Activated CD4-positive, alpha-beta memory T cell treated with anti-CD3 and anti-CD28 coated beads for 36 hours (primary cell): Measurements from ENCODE around the gene IGF2. TPM values are rescaled to one million over a fixed set of nuclear protein-coding genes. Genes with fewer than 3 reads are reported as not detected.
"Not testable (repeated sequence)": the region's sequence is repeated elsewhere in the genome, so short reads cannot be mapped to it uniquely, and the experiment has no call there.

Experiments
- CTCF ChIA-PET: fragments of 350-600 bp; sonication (Branson Sonifier 250); formaldehyde crosslinking; loops from one replicate; lab custom pipeline; 2021; ENCODE audit warnings: antibody characterized with exemption, inconsistent platforms; lab: Charles Lee
- POLR2A ChIA-PET: fragments of 350-600 bp; sonication (Branson Sonifier 250); formaldehyde crosslinking; loops from one replicate; lab custom pipeline; 2021; ENCODE audit warnings: antibody characterized with exemption; lab: Charles Lee
- DNase-seq: peaks from one replicate; pipeline ENCODE4 v3.0.0-alpha.2; 2020
- H3K27ac Mint-ChIP-seq: one replicate; pipeline ENCODE4 v1.8.0; 2021; ENCODE audit warnings: mixed read lengths
- H3K27me3 Mint-ChIP-seq: one replicate; pipeline ENCODE4 v1.8.0; 2021; ENCODE audit warnings: mixed read lengths
- H3K36me3 Mint-ChIP-seq: one replicate; pipeline ENCODE4 v1.8.0; 2021; ENCODE audit warnings: mixed read lengths
- H3K4me1 Mint-ChIP-seq: one replicate; pipeline ENCODE4 v1.8.0; 2021; ENCODE audit warnings: low read depth, mixed read lengths
- H3K4me3 Mint-ChIP-seq: one replicate; pipeline ENCODE4 v1.8.0; 2021; ENCODE audit warnings: mild to moderate bottlenecking, mixed read lengths
- H3K9me3 Mint-ChIP-seq: one replicate; pipeline ENCODE4 v1.8.0; 2021; ENCODE audit warnings: mixed read lengths
- intact Hi-C: fragments of 100-400 bp; cut with micrococcal nuclease; formaldehyde crosslinking; loops from one replicate; pipeline ENCODE4 v1.15.1; 2023
- total RNA-seq, 2 experiments: library from RNA; stranded (reverse); gene quantifications; one replicate each; pipeline ENCODE4 v1.2.3, GENCODE V29; 2021

IGF2 gene
- total RNA-seq, 2 experiments from 2014 or later = 26.5 to 27.0 TPM

DNA sequence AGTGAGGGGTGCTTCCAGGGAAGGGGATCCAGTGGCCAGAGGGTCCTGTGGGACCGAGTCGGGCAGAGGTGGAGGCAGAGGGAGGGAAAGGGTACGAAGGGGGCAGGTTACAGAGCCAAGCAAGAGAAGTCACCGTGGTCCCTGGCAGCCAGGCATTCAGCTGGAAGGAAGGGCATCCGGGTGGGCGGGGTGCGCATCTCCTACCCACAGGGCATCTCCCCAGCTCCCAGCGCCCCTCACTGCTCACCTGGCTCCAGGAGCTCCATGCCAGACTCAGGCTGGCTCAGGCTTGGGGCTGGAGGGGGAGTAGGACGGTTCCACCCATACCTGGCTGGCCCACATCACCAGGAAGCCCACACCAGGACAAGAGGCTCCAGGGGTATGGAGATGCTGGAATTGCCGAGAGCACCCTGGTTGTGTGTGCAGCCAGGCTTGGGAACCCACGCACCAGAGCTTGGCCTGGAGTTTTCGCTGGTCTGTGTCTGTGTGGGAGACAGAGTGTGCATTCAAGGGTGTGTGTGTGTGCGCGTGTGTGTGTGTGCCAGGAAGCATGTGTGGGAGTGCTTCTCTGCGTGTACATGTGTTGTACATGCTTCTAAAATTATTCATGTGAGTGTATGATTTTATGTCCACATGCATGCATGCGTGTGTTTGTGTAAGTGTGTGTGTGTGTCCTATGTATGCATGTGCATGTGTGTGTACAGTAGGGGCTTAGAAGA, 39.0 kb upstream of the IGF2 start:
- DNase-seq, H3K4me3 Mint-ChIP-seq, H3K27me3 Mint-ChIP-seq, intact Hi-C loops, H3K36me3 Mint-ChIP-seq, H3K4me1 Mint-ChIP-seq, H3K27ac Mint-ChIP-seq, CTCF ChIA-PET, H3K9me3 Mint-ChIP-seq, POLR2A ChIA-PET: not testable (repeated sequence)

DNA sequence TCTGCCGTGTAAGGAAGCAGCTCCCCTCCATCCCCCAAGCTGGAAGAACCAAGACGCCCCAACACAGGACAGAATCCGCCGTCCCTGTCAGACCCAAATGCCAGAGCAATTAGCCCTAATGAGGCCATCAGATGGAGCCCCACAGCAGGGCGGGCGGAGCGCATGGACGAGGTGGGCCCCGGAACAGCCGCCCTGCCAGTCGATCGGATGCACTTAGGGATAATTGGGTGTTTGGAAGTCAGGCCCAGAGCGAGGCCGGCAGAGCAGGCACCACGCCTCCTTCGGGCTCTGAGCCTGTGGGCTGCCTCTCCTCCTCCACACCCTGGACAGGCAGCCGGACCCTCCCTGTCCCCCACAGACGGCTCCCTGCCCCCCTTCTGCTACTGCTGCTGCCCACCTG, 37.9 kb upstream of the IGF2 start:
- no peaks in the 10 kb centered on the region for H3K9me3 Mint-ChIP-seq
- ChIA-PET CTCF (no interaction called here), POLR2A (no interaction called here)
- no peaks in the 10 kb centered on the region for H3K36me3 Mint-ChIP-seq
- H3K27me3 Mint-ChIP-seq = no peaks in the 10 kb centered on the region
- no peak overlapping the region for H3K4me3 Mint-ChIP-seq
- no peak for DNase-seq
- H3K27ac Mint-ChIP-seq = no peak overlapping the region
- intact Hi-C loops = no loop called here
- no peaks in the 10 kb centered on the region for H3K4me1 Mint-ChIP-seq

DNA sequence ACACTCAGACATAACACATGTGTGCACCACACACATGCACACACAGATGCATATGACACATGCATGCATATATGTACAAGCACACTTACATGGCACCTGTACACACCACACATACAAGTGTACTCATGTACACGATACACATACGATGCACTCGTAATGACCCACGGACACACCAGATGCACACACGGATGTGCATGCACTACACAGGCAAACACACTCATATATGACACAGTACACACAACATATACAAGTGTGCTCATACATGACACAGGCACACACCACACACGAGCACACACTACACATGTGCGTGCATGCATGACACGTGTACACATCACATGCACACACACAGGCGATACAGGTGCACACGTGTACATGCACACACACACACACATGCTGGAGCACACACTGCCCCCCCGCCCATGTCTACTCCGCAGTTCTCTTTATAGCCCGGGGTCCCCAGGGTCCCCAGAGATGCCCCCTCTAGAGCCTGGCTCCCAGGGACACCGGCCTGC, 37.3 kb upstream of the IGF2 start:
- Mint-ChIP-seq H3K27ac (no peak overlapping the region), H3K4me3 (no peak overlapping the region), H3K27me3 (no peaks in the 10 kb centered on the region), H3K4me1 (no peaks in the 10 kb centered on the region), H3K9me3 (no peaks in the 10 kb centered on the region), H3K36me3 (no peaks in the 10 kb centered on the region)
- CTCF ChIA-PET = no interaction called here
- POLR2A ChIA-PET = no interaction called here
- no peak for DNase-seq
- intact Hi-C loops = no loop called here

DNA sequence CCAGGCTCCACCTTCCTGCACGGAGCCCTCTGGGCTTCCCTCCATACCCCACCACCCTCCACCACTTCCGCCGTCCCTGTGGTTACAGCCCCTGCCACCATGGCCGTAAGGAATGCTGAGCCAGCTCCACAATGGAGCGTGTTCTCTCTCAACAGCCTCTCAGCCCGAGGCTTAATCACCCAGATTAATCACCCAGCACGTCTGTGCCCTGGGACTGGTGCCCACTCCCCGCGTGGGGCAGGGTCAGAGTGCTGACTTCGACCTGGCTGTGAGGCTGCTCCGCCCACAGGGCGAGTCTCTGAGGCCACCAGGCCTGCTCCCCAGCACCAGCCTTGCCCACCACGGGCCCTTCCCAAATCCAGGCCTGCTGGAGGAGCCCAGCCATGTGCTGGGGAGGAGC, 36.5 kb upstream of the IGF2 start:
- POLR2A ChIA-PET = no interaction called here
- no peak overlapping the region for H3K27ac Mint-ChIP-seq
- no peaks in the 10 kb centered on the region for H3K9me3 Mint-ChIP-seq
- intact Hi-C loops = no loop called here
- no peak overlapping the region for H3K4me3 Mint-ChIP-seq
- DNase-seq = no peak
- CTCF ChIA-PET = no interaction called here
- H3K36me3 Mint-ChIP-seq = no peaks in the 10 kb centered on the region
- H3K4me1 Mint-ChIP-seq = no peaks in the 10 kb centered on the region
- no peaks in the 10 kb centered on the region for H3K27me3 Mint-ChIP-seq

DNA sequence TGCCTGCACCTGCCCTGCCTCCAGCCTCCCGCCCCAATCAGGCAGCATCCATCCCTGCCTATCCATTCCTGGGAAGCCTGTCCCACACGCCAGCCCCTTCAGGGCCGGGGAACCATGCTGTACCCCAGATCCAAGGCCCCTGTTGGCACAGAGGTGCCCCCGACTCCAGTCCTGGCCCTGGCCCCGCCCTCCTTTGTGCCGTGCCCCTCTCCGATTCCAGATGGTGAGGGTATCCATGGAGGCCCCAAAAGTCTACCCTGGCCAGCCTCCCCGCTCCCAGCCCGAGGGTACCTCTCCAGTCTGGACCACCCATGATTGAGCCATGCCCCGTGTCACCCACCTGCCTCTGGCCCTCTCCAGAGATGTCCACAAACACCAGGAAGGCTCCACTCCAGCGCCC, 35.2 kb upstream of the IGF2 start:
- no peaks in the 10 kb centered on the region for H3K27me3 Mint-ChIP-seq
- intact Hi-C loops = no loop called here
- no peaks in the 10 kb centered on the region for H3K4me1 Mint-ChIP-seq
- POLR2A ChIA-PET = no interaction called here
- no peaks in the 10 kb centered on the region for H3K36me3 Mint-ChIP-seq
- no peak overlapping the region for H3K4me3 Mint-ChIP-seq
- no peak overlapping the region for H3K27ac Mint-ChIP-seq
- CTCF ChIA-PET = interaction anchor here (0.5 to 0.6 kb wide), 2 partner anchors 249 to 537 kb away, joined by 3 read pairs; no protein-coding TSS in a partner anchor
- DNase-seq = no peak
- no peaks in the 10 kb centered on the region for H3K9me3 Mint-ChIP-seq

DNA sequence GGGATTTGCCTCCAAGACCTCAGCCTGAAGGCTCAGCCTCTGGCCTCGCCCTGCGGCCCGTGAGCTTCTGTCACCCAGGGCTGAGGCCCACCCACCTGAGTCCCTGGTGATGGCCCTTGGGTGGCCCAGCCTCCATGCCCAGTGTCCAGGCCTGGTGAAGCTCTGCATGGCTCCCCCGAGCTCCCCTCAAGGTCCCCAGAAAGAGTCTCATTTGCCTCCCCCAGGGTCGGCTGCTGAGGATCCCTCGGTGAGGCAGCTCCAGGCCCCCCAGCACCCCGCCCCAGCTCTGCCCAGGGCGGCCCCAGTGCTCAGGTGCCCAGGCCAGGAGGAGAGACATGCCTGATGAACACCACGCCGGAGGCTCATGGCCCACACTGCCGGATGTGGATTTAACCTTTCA, 34.6 kb upstream of the IGF2 start:
- no peaks in the 10 kb centered on the region for H3K9me3 Mint-ChIP-seq

DNA sequence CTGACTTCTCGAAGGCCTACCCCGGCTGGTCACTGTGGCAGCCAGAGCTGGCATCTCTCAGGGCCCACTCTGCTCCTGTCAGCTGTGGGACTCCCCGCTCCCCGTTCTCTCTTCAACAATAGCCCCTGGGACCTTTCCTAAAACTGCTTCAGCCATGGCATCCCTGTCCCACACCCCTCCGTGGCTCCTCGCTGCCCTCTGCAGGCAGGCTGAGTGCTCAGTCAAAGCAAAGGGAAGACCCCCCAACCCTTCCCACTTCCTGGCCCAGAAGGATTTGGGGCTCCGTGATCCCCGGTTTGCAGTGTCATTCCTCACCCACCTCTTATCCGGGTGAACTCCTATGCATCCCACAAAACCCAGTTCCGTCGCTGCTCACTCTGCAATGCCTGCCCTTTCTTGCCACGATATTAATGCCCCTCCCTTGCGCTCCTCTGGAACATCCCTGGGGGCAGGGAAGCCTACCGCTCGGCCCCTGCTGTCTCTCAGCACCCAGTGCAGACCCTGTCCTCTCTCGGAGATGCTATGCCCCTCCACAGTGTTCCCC, 34.0 kb upstream of the IGF2 start:
- DNase-seq = no peak
- CTCF ChIA-PET = no interaction called here

More for the DNA sequence above, 34.6 kb upstream of the IGF2 start:
- Mint-ChIP-seq H3K27ac (no peak overlapping the region), H3K4me3 (no peak overlapping the region), H3K36me3 (no peaks in the 10 kb centered on the region), H3K27me3 (no peaks in the 10 kb centered on the region), H3K4me1 (no peaks in the 10 kb centered on the region)
- DNase-seq = no peak
- ChIA-PET POLR2A (no interaction called here), CTCF (interaction anchor here (0.5 to 0.6 kb wide), 2 partner anchors 249 to 536 kb away, joined by 3 read pairs; no protein-coding TSS in a partner anchor)
- intact Hi-C loops = no loop called here

DNA sequence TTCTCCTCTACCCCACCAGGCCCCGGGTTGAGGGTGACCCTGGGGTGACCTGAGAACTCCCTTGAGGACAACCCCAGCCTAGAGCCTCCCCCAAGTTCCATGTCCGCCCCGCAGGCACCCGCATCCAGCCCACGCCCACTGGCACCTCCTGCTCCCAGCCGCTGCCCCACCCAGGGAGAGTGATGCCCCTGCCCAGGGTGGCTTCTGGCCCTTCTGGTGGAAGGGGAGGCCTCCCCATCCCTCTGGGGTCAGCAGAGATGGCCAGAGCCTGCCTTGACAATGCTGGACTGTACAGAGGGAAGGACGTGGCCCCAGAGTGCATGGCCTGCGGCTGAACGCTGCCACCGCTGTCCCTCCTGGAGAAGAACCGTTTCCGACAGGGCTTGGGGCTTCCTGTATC, 33.5 kb upstream of the IGF2 start:
- Mint-ChIP-seq H3K4me3 (no peak overlapping the region), H3K4me1 (no peaks in the 10 kb centered on the region), H3K9me3 (no peaks in the 10 kb centered on the region), H3K36me3 (no peaks in the 10 kb centered on the region), H3K27me3 (peaks cover 3% of the 10 kb centered on the region), H3K27ac (no peak overlapping the region)
- ChIA-PET CTCF (no interaction called here), POLR2A (no interaction called here)
- DNase-seq = no peak
- intact Hi-C loops = no loop called here

More for the DNA sequence above, 34.0 kb upstream of the IGF2 start:
- H3K4me3 Mint-ChIP-seq = no peak overlapping the region
- intact Hi-C loops = no loop called here
- POLR2A ChIA-PET = no interaction called here
- H3K9me3 Mint-ChIP-seq = no peaks in the 10 kb centered on the region
- no peaks in the 10 kb centered on the region for H3K36me3 Mint-ChIP-seq
- H3K27ac Mint-ChIP-seq = no peak overlapping the region
- H3K4me1 Mint-ChIP-seq = no peaks in the 10 kb centered on the region
- no peaks in the 10 kb centered on the region for H3K27me3 Mint-ChIP-seq

DNA sequence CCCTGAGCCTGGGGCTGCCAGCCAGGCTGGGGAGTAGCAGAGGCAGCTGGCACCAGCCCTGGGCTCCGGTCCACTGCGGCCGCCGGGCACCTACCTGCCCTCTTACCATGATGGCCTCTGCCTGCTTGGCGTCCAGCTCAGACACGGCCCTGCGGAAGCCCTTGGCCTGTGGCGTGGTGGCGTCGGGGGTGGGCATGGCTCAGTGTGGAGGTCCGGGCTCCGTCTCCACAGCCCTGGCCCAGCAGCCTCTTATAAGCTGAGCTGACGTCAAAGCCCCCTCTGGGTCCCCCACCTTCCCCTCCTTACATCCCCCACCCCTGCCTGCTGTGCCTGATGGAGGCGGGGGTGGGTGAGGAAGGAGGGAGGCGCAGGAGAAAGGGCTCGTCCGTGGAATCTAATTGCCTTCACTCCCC, 32.4 kb upstream of the IGF2 start, which contains the start of gene TH:
Gene TH (minus strand): TSS at position 225 of the 413 bp plus-strand sequence. CDS start 29 bp downstream, at position 196.
- ChIA-PET CTCF (interaction anchor here (0.5 to 1.3 kb wide), 2 partner anchors 27 to 29 kb away, joined by 3 read pairs; no protein-coding TSS in a partner anchor), POLR2A (no interaction called here)
- DNase-seq = no peak
- no peak within 1 kb of the TSS for H3K4me3 Mint-ChIP-seq
- H3K4me1 Mint-ChIP-seq = no peaks in the 10 kb centered on the region
- intact Hi-C loops = no loop called here
- H3K27me3 Mint-ChIP-seq = peaks cover 3% of the 10 kb centered on the region
- no peak within 1 kb of the TSS for H3K27ac Mint-ChIP-seq
- H3K9me3 Mint-ChIP-seq = no peaks in the 10 kb centered on the region
- no peaks in the 10 kb centered on the region for H3K36me3 Mint-ChIP-seq

DNA sequence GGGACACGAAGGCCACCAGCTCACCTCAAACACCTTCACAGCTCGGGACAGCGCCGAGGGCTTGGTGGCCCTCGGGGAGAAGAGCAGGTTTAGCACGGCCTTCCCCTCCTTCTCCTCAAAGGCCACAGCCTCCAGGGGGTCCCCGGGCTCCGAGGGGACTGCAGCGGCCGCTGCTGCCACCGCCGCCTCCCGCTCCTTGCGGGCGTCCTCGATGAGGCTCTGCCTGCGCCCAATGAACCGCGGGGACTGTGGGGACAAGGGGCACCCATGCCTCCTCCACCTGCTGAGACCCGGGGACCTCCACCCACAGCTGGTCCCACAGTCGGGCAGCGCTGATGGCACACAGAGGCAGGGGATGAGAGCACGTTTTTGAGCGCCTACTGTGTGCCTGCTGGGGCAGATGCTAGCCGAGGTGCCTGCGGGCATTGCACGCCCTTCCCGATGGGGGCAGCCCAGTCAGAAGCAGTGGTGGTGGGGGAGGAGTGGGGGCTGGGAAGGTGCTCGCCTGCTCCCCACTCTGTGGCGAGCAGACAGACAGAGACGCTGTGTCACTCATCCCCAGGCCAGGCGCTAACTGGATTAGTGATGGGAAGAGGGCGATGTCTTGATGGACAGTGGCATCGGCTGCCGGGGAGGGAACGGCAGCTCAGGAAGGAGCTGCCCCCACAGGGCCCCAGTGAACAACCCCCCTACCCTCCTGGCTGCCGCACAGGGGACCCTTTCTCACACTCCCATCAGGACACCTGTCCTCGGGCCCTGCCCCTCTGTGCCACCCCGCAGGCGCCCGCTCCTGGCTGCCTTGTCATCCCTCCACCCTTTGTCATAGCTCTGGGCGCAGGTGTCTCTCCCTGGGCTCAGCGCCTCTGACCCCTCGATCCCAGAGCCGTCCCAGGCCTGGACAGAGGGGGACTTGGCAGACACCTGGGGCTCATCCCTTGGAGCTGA, 30.7 kb upstream of the IGF2 start:
- H3K4me1 Mint-ChIP-seq = no peaks in the 10 kb centered on the region
- no peaks in the 10 kb centered on the region for H3K9me3 Mint-ChIP-seq
- ChIA-PET CTCF (interaction anchor here (0.9 to 1.9 kb wide), 4 partner anchors 19 to 251 kb away, joined by 3 to 7 read pairs (median 4); no protein-coding TSS in a partner anchor), POLR2A (no interaction called here)
- no peak overlapping the region for H3K27ac Mint-ChIP-seq
- H3K36me3 Mint-ChIP-seq = no peaks in the 10 kb centered on the region
- intact Hi-C loops = no loop called here
- H3K4me3 Mint-ChIP-seq = no peak overlapping the region
- DNase-seq = no peak
- peaks cover 3% of the 10 kb centered on the region for H3K27me3 Mint-ChIP-seq

DNA sequence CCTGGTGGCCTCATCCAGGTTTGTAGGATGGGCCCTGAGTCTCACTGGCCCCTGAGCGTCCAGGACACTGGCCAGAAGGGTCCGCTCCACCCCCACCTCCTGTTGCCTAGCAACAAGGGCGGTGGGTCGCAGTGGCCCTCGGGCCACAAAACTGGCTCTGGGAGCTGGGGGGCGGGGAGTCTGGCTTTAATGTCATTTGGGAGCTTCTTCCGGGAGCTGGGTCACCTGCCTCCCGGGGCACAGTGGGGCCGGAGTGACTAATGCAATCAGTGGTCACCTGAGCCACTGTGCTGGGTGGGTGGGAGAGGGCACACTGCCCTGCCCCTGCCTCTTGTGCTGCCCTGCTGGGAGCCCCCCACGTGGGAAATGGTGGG, 29.8 kb upstream of the IGF2 start:
- H3K9me3 Mint-ChIP-seq = no peaks in the 10 kb centered on the region

More for the DNA sequence above, 29.8 kb upstream of the IGF2 start:
- Mint-ChIP-seq H3K4me1 (no peaks in the 10 kb centered on the region), H3K27me3 (peaks cover 4% of the 10 kb centered on the region), H3K27ac (no peak overlapping the region), H3K36me3 (no peaks in the 10 kb centered on the region), H3K4me3 (no peak overlapping the region)
- DNase-seq = no peak
- intact Hi-C loops = no loop called here
- POLR2A ChIA-PET = interaction anchor here (0.5 kb wide), 1 partner anchor 948 kb away, joined by 4 read pairs; no protein-coding TSS in a partner anchor
- CTCF ChIA-PET = interaction anchor here (0.9 kb wide), 1 partner anchor 252 kb away, joined by 3 read pairs; no protein-coding TSS in a partner anchor
